VCaP (cell line): ENCODE measurements around the gene HTN3.
"Not testable (repeated sequence)": the region's sequence is repeated elsewhere in the genome, so short reads cannot be mapped to it uniquely, and the experiment has no call there.

ENCODE experiments used
- H3K27ac ChIP-seq: fragments of 450-650 bp; 2 replicates; pipeline ENCODE4 v1.5.1; 2017
- CTCF ChIP-seq: fragments of 450-650 bp; conservative IDR thresholded peaks from 2 replicates; pipeline ENCODE4 v1.5.1; 2017; ENCODE audit warnings: mild to moderate bottlenecking, moderate library complexity

Gene HTN3

GRCh38 chr4:70002507-70002906 lies 25.8 kb upstream of the HTN3 start:
- H3K27ac ChIP-seq = no peak overlapping the region
- no peak for TF ChIP-seq CTCF

GRCh38 chr4:70008771-70009170 lies 19.5 kb upstream of the HTN3 start:
- no peak for TF ChIP-seq CTCF
- H3K27ac ChIP-seq = no peak overlapping the region

GRCh38 chr4:70019006-70019405 lies 9.3 kb upstream of the HTN3 start:
- H3K27ac ChIP-seq = not testable (repeated sequence)

GRCh38 chr4:70023218-70023617 lies 5.0 kb upstream of the HTN3 start:
- no peak overlapping the region for H3K27ac ChIP-seq
- no peak for TF ChIP-seq CTCF

- TF ChIP-seq CTCF = no peak
- no peak overlapping the region for H3K27ac ChIP-seq
Observed at GRCh38 chr4:70027011-70027410, 1.2 kb upstream of the HTN3 start.

- H3K27ac ChIP-seq = not testable (repeated sequence)
Observed at GRCh38 chr4:70037559-70037958, 9.3 kb downstream of the HTN3 start.

GRCh38 chr4:70039928-70040327 lies 11.7 kb downstream of the HTN3 start:
- not testable (repeated sequence) for H3K27ac ChIP-seq

GRCh38 chr4:70041652-70042286 lies 13.5 kb downstream of the HTN3 start:
- H3K27ac ChIP-seq = no peak overlapping the region
- TF ChIP-seq CTCF = no peak

- H3K27ac ChIP-seq = not testable (repeated sequence)
Observed at GRCh38 chr4:70050138-70050537, 21.9 kb downstream of the HTN3 start, which contains the start of gene HTN1. HTN1 (plus strand) TSS chr4:70050438; CDS start chr4:70053077, 2,639 bp downstream.

- H3K27ac ChIP-seq = peak overlapping the region; percentile 75
Observed at GRCh38 chr4:70056534-70056933, 28.3 kb downstream of the HTN3 start.
